Measurements from ENCODE around the gene UGT1A8.
"Not testable (repeated sequence)": the region's sequence is repeated elsewhere in the genome, so short reads cannot be mapped to it uniquely, and the experiment has no call there.

UGT1A8 gene

GRCh38 chr2:233705911-233706506 is 88.6 kb downstream of the UGT1A8 start:
- Mint-ChIP-seq H3K27me3 (ENCODE audit: low read depth) (peaks cover 14% of the 10 kb centered on the region), H3K4me1 (ENCODE audit: low read depth) (no peaks in the 10 kb centered on the region), H3K27ac (no peak overlapping the region), H3K9me3 (no peaks in the 10 kb centered on the region), H3K4me3 (no peak overlapping the region), H3K36me3 (ENCODE audit: low read depth) (no peaks in the 10 kb centered on the region)
- no peak for DNase-seq (ENCODE audit: low spot score)

DNA sequence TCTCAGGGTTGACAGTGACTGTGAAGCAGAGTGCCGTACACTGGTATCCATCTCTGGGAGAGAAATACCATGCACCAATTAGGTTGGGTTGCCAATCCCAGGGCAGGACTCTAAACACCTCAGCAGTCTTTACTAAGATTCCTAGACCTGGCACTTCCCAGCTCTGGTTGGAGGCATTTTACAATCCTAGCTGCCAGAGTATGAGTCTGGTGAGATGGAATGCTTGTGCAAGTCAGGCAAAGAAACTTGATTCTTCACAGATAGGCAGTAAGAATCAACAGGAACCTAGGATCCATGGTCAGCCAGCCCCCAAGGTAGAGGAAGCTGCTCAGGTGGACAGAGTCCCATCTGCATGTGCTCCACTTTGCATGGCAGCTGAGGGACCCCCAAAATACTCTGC is 89.3 kb downstream of the UGT1A8 start:
- DNase-seq (ENCODE audit: low spot score) = no peak
- H3K27me3 Mint-ChIP-seq (ENCODE audit: low read depth) = peaks cover 17% of the 10 kb centered on the region

GRCh38 chr2:233707940-233708644 is 90.7 kb downstream of the UGT1A8 start:
- Mint-ChIP-seq H3K9me3 (no peaks in the 10 kb centered on the region), H3K4me3 (no peak overlapping the region), H3K27me3 (ENCODE audit: low read depth) (peaks cover 18% of the 10 kb centered on the region), H3K4me1 (ENCODE audit: low read depth) (no peaks in the 10 kb centered on the region), H3K36me3 (ENCODE audit: low read depth) (no peaks in the 10 kb centered on the region), H3K27ac (no peak overlapping the region)
- no peak for DNase-seq (ENCODE audit: low spot score)

More for the DNA sequence above, 89.3 kb downstream of the UGT1A8 start:
- Mint-ChIP-seq H3K9me3 (no peaks in the 10 kb centered on the region), H3K27ac (no peak overlapping the region), H3K36me3 (ENCODE audit: low read depth) (no peaks in the 10 kb centered on the region), H3K4me1 (ENCODE audit: low read depth) (no peaks in the 10 kb centered on the region), H3K4me3 (no peak overlapping the region)

GRCh38 chr2:233708942-233709341 is 91.5 kb downstream of the UGT1A8 start:
- no peak overlapping the region for H3K27ac Mint-ChIP-seq
- H3K9me3 Mint-ChIP-seq = no peaks in the 10 kb centered on the region
- peaks cover 20% of the 10 kb centered on the region for H3K27me3 Mint-ChIP-seq (ENCODE audit: low read depth)
- no peak for DNase-seq (ENCODE audit: low spot score)
- no peak overlapping the region for H3K4me3 Mint-ChIP-seq
- peaks cover 7% of the 10 kb centered on the region for H3K4me1 Mint-ChIP-seq (ENCODE audit: low read depth)
- H3K36me3 Mint-ChIP-seq (ENCODE audit: low read depth) = no peaks in the 10 kb centered on the region

DNA sequence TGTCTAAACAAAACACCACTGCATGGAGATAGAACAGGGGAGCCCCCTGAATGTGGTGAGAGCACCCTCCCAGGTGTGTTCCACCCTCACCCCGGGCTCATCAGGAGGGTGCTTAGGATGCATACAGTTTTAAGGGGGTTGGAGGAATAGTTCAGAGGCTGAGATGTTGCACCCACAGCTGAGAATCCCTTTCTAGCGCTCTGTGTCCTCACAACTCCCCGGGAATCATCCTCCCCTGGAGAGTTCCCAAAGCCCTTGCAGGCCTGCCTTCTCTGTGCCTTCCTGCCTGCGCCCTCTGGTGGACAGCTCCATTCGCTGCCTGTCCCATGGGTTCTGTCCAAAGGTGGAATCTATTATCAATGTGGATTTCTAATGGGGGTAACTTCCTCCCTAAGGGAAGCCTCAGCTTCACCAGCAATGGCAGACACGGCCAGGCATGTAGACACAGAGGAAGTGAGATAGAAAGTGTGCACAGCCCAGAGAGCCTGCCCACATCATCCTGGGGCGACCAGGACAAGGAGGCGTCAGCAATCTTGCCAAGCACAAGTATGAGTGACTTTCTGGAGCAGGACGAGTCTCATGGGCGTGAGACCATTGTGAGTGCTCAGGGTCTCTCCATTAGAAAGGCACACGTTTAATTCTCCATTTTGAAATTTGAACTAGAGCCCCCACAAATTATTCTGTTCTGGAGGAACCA is 94.0 kb downstream of the UGT1A8 start:
- peaks cover 10% of the 10 kb centered on the region for H3K4me1 Mint-ChIP-seq (ENCODE audit: low read depth)
- no peak overlapping the region for H3K27ac Mint-ChIP-seq
- H3K36me3 Mint-ChIP-seq (ENCODE audit: low read depth) = no peaks in the 10 kb centered on the region
- H3K9me3 Mint-ChIP-seq = no peaks in the 10 kb centered on the region
- peak; percentile 33 for DNase-seq (ENCODE audit: low spot score)
- H3K4me3 Mint-ChIP-seq = no peak overlapping the region
- peaks cover 21% of the 10 kb centered on the region for H3K27me3 Mint-ChIP-seq (ENCODE audit: low read depth)

DNA sequence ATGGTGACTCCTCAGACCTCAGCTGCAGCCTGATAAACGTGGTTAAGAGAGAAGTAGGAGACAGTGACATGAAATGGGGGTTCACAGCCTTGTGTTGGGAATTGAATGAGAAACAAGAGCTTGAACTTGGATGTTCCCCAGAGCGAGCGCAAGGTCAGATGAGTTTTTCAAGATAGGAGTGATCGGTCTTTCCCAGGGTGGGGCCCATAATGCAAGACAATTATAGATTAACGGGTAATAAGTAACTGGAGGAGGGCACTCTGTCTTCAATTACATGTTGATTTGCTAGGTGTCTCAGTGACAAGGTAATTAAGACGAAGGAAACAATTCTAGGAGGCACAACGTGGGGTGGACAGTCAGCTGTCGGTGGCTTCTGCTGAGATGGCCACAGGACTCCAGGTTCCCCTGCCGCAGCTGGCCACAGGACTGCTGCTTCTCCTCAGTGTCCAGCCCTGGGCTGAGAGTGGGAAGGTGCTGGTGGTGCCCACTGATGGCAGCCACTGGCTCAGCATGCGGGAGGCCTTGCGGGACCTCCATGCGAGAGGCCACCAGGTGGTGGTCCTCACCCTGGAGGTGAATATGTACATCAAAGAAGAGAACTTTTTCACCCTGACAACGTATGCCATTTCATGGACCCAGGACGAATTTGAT is 95.3 kb downstream of the UGT1A8 start, which contains the start of gene UGT1A5:
Gene UGT1A5 (plus strand): TSS at position 297 of the 651 bp plus-strand sequence. CDS start 85 bp downstream, at position 382.
- Mint-ChIP-seq H3K9me3 (no peaks in the 10 kb centered on the region), H3K36me3 (ENCODE audit: low read depth) (no peaks in the 10 kb centered on the region), H3K27me3 (ENCODE audit: low read depth) (peaks cover 21% of the 10 kb centered on the region), H3K4me1 (ENCODE audit: low read depth) (peaks cover 10% of the 10 kb centered on the region), H3K4me3 (no peak within 1 kb of the TSS), H3K27ac (no peak within 1 kb of the TSS)
- no peak for DNase-seq (ENCODE audit: low spot score)

- Mint-ChIP-seq H3K4me3 (no peak overlapping the region), H3K27me3 (ENCODE audit: low read depth) (peaks cover 21% of the 10 kb centered on the region), H3K4me1 (ENCODE audit: low read depth) (peaks cover 10% of the 10 kb centered on the region), H3K27ac (no peak overlapping the region), H3K9me3 (no peaks in the 10 kb centered on the region), H3K36me3 (ENCODE audit: low read depth) (no peaks in the 10 kb centered on the region)
- DNase-seq (ENCODE audit: low spot score) = no peak
Measured at GRCh38 chr2:233713262-233713615, 95.8 kb downstream of the UGT1A8 start.

GRCh38 chr2:233714121-233714520 is 96.7 kb downstream of the UGT1A8 start:
- peaks cover 19% of the 10 kb centered on the region for H3K27me3 Mint-ChIP-seq (ENCODE audit: low read depth)
- H3K9me3 Mint-ChIP-seq = no peaks in the 10 kb centered on the region
- H3K4me3 Mint-ChIP-seq = no peak overlapping the region
- peaks cover 10% of the 10 kb centered on the region for H3K4me1 Mint-ChIP-seq (ENCODE audit: low read depth)
- no peak for DNase-seq (ENCODE audit: low spot score)
- H3K27ac Mint-ChIP-seq = no peak overlapping the region
- H3K36me3 Mint-ChIP-seq (ENCODE audit: low read depth) = no peaks in the 10 kb centered on the region

DNA sequence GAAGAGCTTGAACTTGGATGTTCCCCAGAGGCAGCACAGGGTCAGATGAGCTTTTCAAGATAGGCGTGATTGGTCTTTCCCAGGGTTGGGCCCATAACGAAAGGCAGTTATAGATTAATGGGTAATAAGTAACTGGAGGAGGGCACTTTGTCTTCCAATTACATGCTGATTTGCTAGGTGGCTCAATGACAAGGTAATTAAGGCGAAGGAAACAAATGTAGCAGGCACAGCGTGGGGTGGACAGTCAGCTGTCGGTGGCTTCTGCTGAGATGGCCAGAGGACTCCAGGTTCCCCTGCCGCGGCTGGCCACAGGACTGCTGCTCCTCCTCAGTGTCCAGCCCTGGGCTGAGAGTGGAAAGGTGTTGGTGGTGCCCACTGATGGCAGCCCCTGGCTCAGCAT is 101.1 kb downstream of the UGT1A8 start, which contains the start of gene UGT1A4:
Gene UGT1A4 (plus strand): TSS at position 185 of the 400 bp plus-strand sequence. CDS start 85 bp downstream, at position 270.
- peaks cover 10% of the 10 kb centered on the region for H3K4me1 Mint-ChIP-seq (ENCODE audit: low read depth)
- H3K27ac Mint-ChIP-seq = no peak within 1 kb of the TSS
- H3K9me3 Mint-ChIP-seq = no peaks in the 10 kb centered on the region
- no peaks in the 10 kb centered on the region for H3K36me3 Mint-ChIP-seq (ENCODE audit: low read depth)
- no peak within 1 kb of the TSS for H3K4me3 Mint-ChIP-seq
- H3K27me3 Mint-ChIP-seq (ENCODE audit: low read depth) = peaks cover 13% of the 10 kb centered on the region
- no peak for DNase-seq (ENCODE audit: low spot score)

DNA sequence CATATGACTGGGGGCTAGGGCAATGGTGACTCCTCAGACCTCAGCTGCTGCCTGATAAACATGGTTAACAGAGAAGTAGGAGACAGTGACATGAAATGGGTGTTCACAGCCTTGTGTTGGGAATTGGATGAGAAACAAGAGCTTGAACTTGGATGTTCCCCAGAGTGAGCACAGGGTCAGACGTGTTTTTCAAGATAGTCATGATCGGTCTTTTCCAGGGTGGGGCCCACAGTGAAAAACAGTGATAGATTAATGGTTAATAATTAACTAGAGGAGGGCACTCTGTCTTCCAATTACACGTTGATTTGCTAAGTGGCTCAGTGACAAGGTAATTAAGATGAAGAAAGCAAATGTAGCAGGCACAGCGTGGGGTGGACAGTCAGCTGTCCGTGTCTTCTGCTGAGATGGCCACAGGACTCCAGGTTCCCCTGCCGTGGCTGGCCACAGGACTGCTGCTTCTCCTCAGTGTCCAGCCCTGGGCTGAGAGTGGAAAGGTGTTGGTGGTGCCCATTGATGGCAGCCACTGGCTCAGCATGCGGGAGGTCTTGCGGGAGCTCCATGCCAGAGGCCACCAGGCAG is 111.4 kb downstream of the UGT1A8 start, which contains the start of gene UGT1A3:
Gene UGT1A3 (plus strand): TSS at position 320 of the 579 bp plus-strand sequence. CDS start 85 bp downstream, at position 405.
- Mint-ChIP-seq H3K27ac (no peak within 1 kb of the TSS), H3K27me3 (ENCODE audit: low read depth) (no peaks in the 10 kb centered on the region), H3K36me3 (ENCODE audit: low read depth) (no peaks in the 10 kb centered on the region), H3K4me3 (no peak within 1 kb of the TSS), H3K9me3 (no peaks in the 10 kb centered on the region), H3K4me1 (ENCODE audit: low read depth) (no peaks in the 10 kb centered on the region)
- DNase-seq (ENCODE audit: low spot score) = no peak

- not testable (repeated sequence) for H3K9me3 Mint-ChIP-seq; H3K27me3 Mint-ChIP-seq (ENCODE audit: low read depth); DNase-seq (ENCODE audit: low spot score); H3K27ac Mint-ChIP-seq; H3K36me3 Mint-ChIP-seq (ENCODE audit: low read depth); H3K4me3 Mint-ChIP-seq; H3K4me1 Mint-ChIP-seq (ENCODE audit: low read depth)
Measured at GRCh38 chr2:233736868-233737653, 119.6 kb downstream of the UGT1A8 start.

DNA sequence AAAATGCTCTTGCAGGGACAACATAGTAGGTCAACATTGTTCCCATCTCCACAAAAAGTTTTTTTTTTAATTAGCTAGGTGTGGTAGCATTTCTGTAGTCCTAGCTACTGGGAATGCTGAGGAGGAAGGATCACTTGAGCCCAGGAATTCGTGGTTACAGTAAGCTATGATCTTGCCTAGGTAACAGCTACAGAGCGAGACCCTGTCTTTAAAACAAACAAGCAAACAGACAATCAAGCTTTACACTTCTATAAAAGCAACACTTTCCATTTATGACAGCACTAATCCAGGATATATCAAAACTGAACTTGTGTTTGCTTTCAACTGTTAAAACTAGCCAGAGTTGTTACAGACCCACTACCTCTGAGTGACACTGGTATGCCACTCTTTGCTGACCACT is 123.4 kb downstream of the UGT1A8 start:
- H3K27me3 Mint-ChIP-seq (ENCODE audit: low read depth) = no peaks in the 10 kb centered on the region
- no peaks in the 10 kb centered on the region for H3K4me1 Mint-ChIP-seq (ENCODE audit: low read depth)
- H3K36me3 Mint-ChIP-seq (ENCODE audit: low read depth) = no peaks in the 10 kb centered on the region
- H3K27ac Mint-ChIP-seq = no peak overlapping the region
- H3K9me3 Mint-ChIP-seq = no peaks in the 10 kb centered on the region
- H3K4me3 Mint-ChIP-seq = no peak overlapping the region
- DNase-seq (ENCODE audit: low spot score) = no peak

All from T-helper 2 cell treated with Interferon-gamma antibody and Interleukin-4, amounts not matched to agents 5 μg/mL and 100 μg/mL, for 36 hours (primary cell).